ENCODE results near the gene IL36G. TPM values are rescaled to one million over a fixed set of nuclear protein-coding genes. Genes with fewer than 3 reads are reported as not detected.
A peak's percentile ranks its signal among the peaks of the same experiment; 100 is the strongest.

Gene IL36G
- total and polyA plus RNA-seq, 2 of the 13 experiments (the other 11 are each of a cell fraction or from before 2014, with no cell fraction given): not detected

DNA sequence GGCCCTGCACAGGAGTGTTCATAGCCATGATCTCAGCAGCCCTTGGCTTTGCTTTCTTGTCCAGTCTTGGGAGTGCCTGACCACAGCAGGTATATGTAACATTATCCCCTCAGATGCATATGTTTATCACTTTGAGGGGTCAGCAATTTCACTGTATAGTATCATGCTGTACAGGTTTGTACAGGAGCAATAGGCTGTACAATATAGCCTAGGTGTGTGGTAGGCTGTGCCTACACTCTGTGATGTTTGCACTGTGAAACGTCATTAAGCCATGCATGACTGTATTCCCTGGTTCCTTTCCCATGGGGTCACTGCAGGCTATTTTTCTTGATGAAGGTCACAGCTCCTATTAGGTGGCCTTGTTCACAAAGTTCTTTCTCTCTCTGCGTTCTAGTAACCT lies 4.7 kb upstream of the IL36G start:
- H3K9ac ChIP-seq (ENCODE audit: insufficient read depth, low read depth, low read length): no peak overlapping the region
- H4K20me1 ChIP-seq (ENCODE audit: insufficient read depth, low read length): no peaks in the 10 kb centered on the region
- no peak for TF ChIP-seq PAX8 (CRISPR knock-in tag; IDR thresholded peaks at IDR 0.05; ENCODE audit: borderline replicate concordance)
- peak; percentile 49 for TF ChIP-seq CREB1 (IDR thresholded peaks at IDR 0.05)
- TF ChIP-seq CREB1 (CRISPR knock-in tag; IDR thresholded peaks at IDR 0.05): no peak
- no peak for TF ChIP-seq ZNF652 (CRISPR knock-in tag; IDR thresholded peaks at IDR 0.05; ENCODE audit: borderline replicate concordance, low read depth)
- H3K36me3 ChIP-seq (replicated peaks in 1 of 2; ENCODE audit: control insufficient read depth in 1 of 2, insufficient read depth in 2 of 2, low read length in 2 of 2): no peaks in the 10 kb centered on the region
- in situ Hi-C loops (cut with HindIII; ENCODE audit: extremely low pct_ligation_motif_present, low pct_unique_long_range_greater_than_20kb) (no loop called here), intact Hi-C loops (cut with micrococcal nuclease; ENCODE audit: unreplicated experiment) (no loop called here)
- no TSS peak for BruUV-seq (replicated peaks)
- 0% methylated on average over 2 of the region's 2 CpGs for WGBS (ENCODE audit: low lambda C conversion rate)
- H3K4me3 ChIP-seq (replicated peaks in 1 of 3; ENCODE audit: insufficient read depth in 1 of 3, low read depth in 2 of 3, low read length in 3 of 3): no peak overlapping the region
- H3K79me2 ChIP-seq (ENCODE audit: insufficient read depth, low read length): no peaks in the 10 kb centered on the region
- H3K4me2 ChIP-seq (ENCODE audit: low read depth, low read length): no peak overlapping the region
- DNase-seq (ENCODE audit: low spot score): no peak
- no peaks in the 10 kb centered on the region for H3K4me1 ChIP-seq (ENCODE audit: insufficient read depth, low read length)
- no peak for ATAC-seq
- peaks cover 0 to 9% of the 10 kb centered on the region in 2 experiments; a peak in 2 of 5 replicates for H3K27me3 ChIP-seq (ENCODE audit: control insufficient read depth in 1 of 2, insufficient read depth in 2 of 2, low read length in 2 of 2)
- H2AFZ ChIP-seq (ENCODE audit: low read length): no peak overlapping the region
- no peaks in the 10 kb centered on the region for H3K9me3 ChIP-seq (ENCODE audit: low read length)
- no peak overlapping the region for H3K27ac ChIP-seq (ENCODE audit: extremely low read length, insufficient read depth, low read length)
- ChIA-PET POLR2A (no interaction called here), CTCF (ENCODE audit: low intra/inter-chr PET ratio, low total read pairs) (no interaction called here)
- no peak for FAIRE-seq

DNA sequence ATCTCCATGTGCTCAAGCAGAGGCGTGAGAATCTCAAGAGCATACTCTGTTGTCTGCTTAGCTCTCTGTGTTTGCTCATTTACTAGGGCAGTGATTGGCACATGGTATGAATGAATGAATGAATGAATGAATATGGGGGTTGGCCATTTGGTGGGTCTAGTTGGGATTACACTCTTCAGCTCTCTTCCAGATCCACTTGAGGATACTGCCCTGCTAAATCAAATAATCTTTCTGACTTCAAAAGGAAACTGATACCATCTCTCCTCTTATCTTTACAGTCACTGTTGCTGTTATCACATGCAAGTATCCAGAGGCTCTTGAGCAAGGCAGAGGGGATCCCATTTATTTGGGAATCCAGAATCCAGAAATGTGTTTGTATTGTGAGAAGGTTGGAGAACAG lies 1.9 kb downstream of the IL36G start:
- no peak overlapping the region for H3K9ac ChIP-seq (ENCODE audit: insufficient read depth, low read depth, low read length)
- DNase-seq (ENCODE audit: low spot score): no peak
- no peaks in the 10 kb centered on the region for H3K79me2 ChIP-seq (ENCODE audit: insufficient read depth, low read length)
- H3K27me3 ChIP-seq (ENCODE audit: control insufficient read depth in 1 of 2, insufficient read depth in 2 of 2, low read length in 2 of 2): peaks cover 0 to 9% of the 10 kb centered on the region in 2 experiments; a peak in 1 of 5 replicates
- no peak overlapping the region for H3K4me2 ChIP-seq (ENCODE audit: low read depth, low read length)
- H3K4me1 ChIP-seq (ENCODE audit: insufficient read depth, low read length): no peaks in the 10 kb centered on the region
- H3K27ac ChIP-seq (ENCODE audit: extremely low read length, insufficient read depth, low read length): no peak overlapping the region
- H3K9me3 ChIP-seq (ENCODE audit: low read length): no peaks in the 10 kb centered on the region
- in situ Hi-C loops (cut with HindIII; ENCODE audit: extremely low pct_ligation_motif_present, low pct_unique_long_range_greater_than_20kb) (no loop called here), intact Hi-C loops (cut with micrococcal nuclease; ENCODE audit: unreplicated experiment) (no loop called here)
- no peak overlapping the region for H3K4me3 ChIP-seq (replicated peaks in 1 of 3; ENCODE audit: insufficient read depth in 1 of 3, low read depth in 2 of 3, low read length in 3 of 3)
- ATAC-seq: no peak
- no peak overlapping the region for H2AFZ ChIP-seq (ENCODE audit: low read length)
- H3K36me3 ChIP-seq (replicated peaks in 1 of 2; ENCODE audit: control insufficient read depth in 1 of 2, insufficient read depth in 2 of 2, low read length in 2 of 2): no peaks in the 10 kb centered on the region
- FAIRE-seq: no peak
- ChIA-PET CTCF (ENCODE audit: low intra/inter-chr PET ratio, low total read pairs) (no interaction called here), POLR2A (no interaction called here)
- no peaks in the 10 kb centered on the region for H4K20me1 ChIP-seq (ENCODE audit: insufficient read depth, low read length)
- 45% methylated on average over 1 of the region's 1 CpG for WGBS (ENCODE audit: low lambda C conversion rate)
- BruUV-seq (replicated peaks): no TSS peak
- TF ChIP-seq HCFC1 (IDR thresholded peaks at IDR 0.05; ENCODE audit: low read depth, low read length) (no peak), AKAP8 (CRISPR knock-in tag; IDR thresholded peaks at IDR 0.05) (no peak), PLRG1 (conservative IDR thresholded peaks at IDR 0.05) (no peak), TERF1 (CRISPR knock-in tag; IDR thresholded peaks at IDR 0.05) (no peak), ZNF564 (CRISPR knock-in tag; IDR thresholded peaks at IDR 0.05) (no peak), FOXO4 (CRISPR knock-in tag; conservative IDR thresholded peaks at IDR 0.05) (no peak)
- TF ChIP-seq, protein P1, sequence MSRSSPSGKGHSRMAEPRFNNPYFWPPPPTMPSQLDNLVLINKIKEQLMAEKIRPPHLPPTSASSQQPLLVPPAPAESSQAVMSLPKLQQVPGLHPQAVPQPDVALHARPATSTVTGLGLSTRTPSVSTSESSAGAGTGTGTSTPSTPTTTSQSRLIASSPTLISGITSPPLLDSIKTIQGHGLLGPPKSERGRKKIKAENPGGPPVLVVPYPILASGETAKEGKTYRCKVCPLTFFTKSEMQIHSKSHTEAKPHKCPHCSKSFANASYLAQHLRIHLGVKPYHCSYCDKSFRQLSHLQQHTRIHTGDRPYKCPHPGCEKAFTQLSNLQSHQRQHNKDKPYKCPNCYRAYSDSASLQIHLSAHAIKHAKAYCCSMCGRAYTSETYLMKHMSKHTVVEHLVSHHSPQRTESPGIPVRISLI (CRISPR knock-in tag; IDR thresholded peaks at IDR 0.05; ENCODE audit: borderline replicate concordance): no peak
- TF ChIP-seq, protein P2, sequence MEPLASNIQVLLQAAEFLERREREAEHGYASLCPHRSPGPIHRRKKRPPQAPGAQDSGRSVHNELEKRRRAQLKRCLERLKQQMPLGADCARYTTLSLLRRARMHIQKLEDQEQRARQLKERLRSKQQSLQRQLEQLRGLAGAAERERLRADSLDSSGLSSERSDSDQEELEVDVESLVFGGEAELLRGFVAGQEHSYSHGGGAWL (CRISPR knock-in tag; IDR thresholded peaks at IDR 0.05): no peak

Data from HepG2 (cell line).